Measurements from ENCODE around the gene LSR.
A peak's percentile ranks its signal among the peaks of the same experiment; 100 is the strongest.

The LSR gene

GRCh38 chr19:35248310-35249145, at the start of gene LSR:
LSR (plus strand) TSS chr19:35249002; CDS start chr19:35249023, 21 bp downstream.
- Mint-ChIP-seq H3K9me3 (peaks cover 9% of the 10 kb centered on the region), H3K4me1 (ENCODE audit: low read depth) (peaks cover 33% of the 10 kb centered on the region), H3K4me3 (peak within 1 kb of the TSS; percentile 86), H3K27ac (peak within 1 kb of the TSS; percentile 86), H3K27me3 (peaks cover 4% of the 10 kb centered on the region), H3K36me3 (ENCODE audit: low read depth) (peaks cover 11% of the 10 kb centered on the region)

GRCh38 chr19:35199481-35199880, 49.3 kb upstream of the LSR start:
- Mint-ChIP-seq H3K27me3 (no peaks in the 10 kb centered on the region), H3K27ac (no peak overlapping the region), H3K4me1 (ENCODE audit: low read depth) (peaks cover 44% of the 10 kb centered on the region), H3K9me3 (no peaks in the 10 kb centered on the region), H3K4me3 (no peak overlapping the region), H3K36me3 (ENCODE audit: low read depth) (no peaks in the 10 kb centered on the region)

GRCh38 chr19:35202722-35203688, 45.8 kb upstream of the LSR start:
- H3K4me1 Mint-ChIP-seq (ENCODE audit: low read depth) = peaks cover 73% of the 10 kb centered on the region
- peaks cover 2% of the 10 kb centered on the region for H3K36me3 Mint-ChIP-seq (ENCODE audit: low read depth)
- no peaks in the 10 kb centered on the region for H3K9me3 Mint-ChIP-seq
- no peaks in the 10 kb centered on the region for H3K27me3 Mint-ChIP-seq
- peak overlapping the region; percentile 98 for H3K27ac Mint-ChIP-seq
- peak overlapping the region; percentile 11 for H3K4me3 Mint-ChIP-seq

GRCh38 chr19:35204799-35205732, 43.7 kb upstream of the LSR start:
- H3K4me1 Mint-ChIP-seq (ENCODE audit: low read depth) = peaks cover 87% of the 10 kb centered on the region
- no peaks in the 10 kb centered on the region for H3K27me3 Mint-ChIP-seq
- H3K9me3 Mint-ChIP-seq = no peaks in the 10 kb centered on the region
- peaks cover 4% of the 10 kb centered on the region for H3K36me3 Mint-ChIP-seq (ENCODE audit: low read depth)
- peak overlapping the region; percentile 17 for H3K4me3 Mint-ChIP-seq
- H3K27ac Mint-ChIP-seq = peak overlapping the region; percentile 92

- no peaks in the 10 kb centered on the region for H3K9me3 Mint-ChIP-seq
- H3K27me3 Mint-ChIP-seq = no peaks in the 10 kb centered on the region
- H3K4me3 Mint-ChIP-seq = peak overlapping the region; percentile 64
- peaks cover 92% of the 10 kb centered on the region for H3K4me1 Mint-ChIP-seq (ENCODE audit: low read depth)
- peak overlapping the region; percentile 92 for H3K27ac Mint-ChIP-seq
- H3K36me3 Mint-ChIP-seq (ENCODE audit: low read depth) = peaks cover 4% of the 10 kb centered on the region
Observed at GRCh38 chr19:35205733-35206323, 43.0 kb upstream of the LSR start.

GRCh38 chr19:35206379-35206778, 42.4 kb upstream of the LSR start:
- peaks cover 4% of the 10 kb centered on the region for H3K36me3 Mint-ChIP-seq (ENCODE audit: low read depth)
- H3K4me3 Mint-ChIP-seq = peak overlapping the region; percentile 64
- peaks cover 90% of the 10 kb centered on the region for H3K4me1 Mint-ChIP-seq (ENCODE audit: low read depth)
- no peaks in the 10 kb centered on the region for H3K27me3 Mint-ChIP-seq
- H3K27ac Mint-ChIP-seq = peak overlapping the region; percentile 92
- H3K9me3 Mint-ChIP-seq = no peaks in the 10 kb centered on the region

- Mint-ChIP-seq H3K36me3 (ENCODE audit: low read depth) (peaks cover 4% of the 10 kb centered on the region), H3K4me1 (ENCODE audit: low read depth) (peaks cover 90% of the 10 kb centered on the region), H3K4me3 (peak overlapping the region; percentile 64), H3K27ac (peak overlapping the region; percentile 92), H3K9me3 (no peaks in the 10 kb centered on the region), H3K27me3 (no peaks in the 10 kb centered on the region)
Observed at GRCh38 chr19:35206855-35207254, 41.9 kb upstream of the LSR start.

- Mint-ChIP-seq H3K4me3 (peak overlapping the region; percentile 20), H3K9me3 (no peaks in the 10 kb centered on the region), H3K4me1 (ENCODE audit: low read depth) (peaks cover 90% of the 10 kb centered on the region), H3K27ac (peak overlapping the region; percentile 92), H3K27me3 (no peaks in the 10 kb centered on the region), H3K36me3 (ENCODE audit: low read depth) (peaks cover 4% of the 10 kb centered on the region)
Observed at GRCh38 chr19:35207391-35207871, 41.4 kb upstream of the LSR start.

GRCh38 chr19:35208121-35208520, 40.7 kb upstream of the LSR start:
- H3K36me3 Mint-ChIP-seq (ENCODE audit: low read depth) = peaks cover 4% of the 10 kb centered on the region
- peak overlapping the region; percentile 20 for H3K4me3 Mint-ChIP-seq
- H3K27ac Mint-ChIP-seq = peak overlapping the region; percentile 76

GRCh38 chr19:35209646-35210045, 39.2 kb upstream of the LSR start:
- H3K27ac Mint-ChIP-seq = peak overlapping the region; percentile 26
- H3K27me3 Mint-ChIP-seq = no peaks in the 10 kb centered on the region
- H3K36me3 Mint-ChIP-seq (ENCODE audit: low read depth) = peaks cover 4% of the 10 kb centered on the region
- H3K4me1 Mint-ChIP-seq (ENCODE audit: low read depth) = peaks cover 90% of the 10 kb centered on the region
- H3K9me3 Mint-ChIP-seq = no peaks in the 10 kb centered on the region
- no peak overlapping the region for H3K4me3 Mint-ChIP-seq

More at GRCh38 chr19:35208121-35208520, 40.7 kb upstream of the LSR start:
- H3K4me1 Mint-ChIP-seq (ENCODE audit: low read depth) = peaks cover 90% of the 10 kb centered on the region
- H3K27me3 Mint-ChIP-seq = no peaks in the 10 kb centered on the region
- H3K9me3 Mint-ChIP-seq = no peaks in the 10 kb centered on the region

- H3K4me3 Mint-ChIP-seq = peak overlapping the region; percentile 68
- peaks cover 4% of the 10 kb centered on the region for H3K36me3 Mint-ChIP-seq (ENCODE audit: low read depth)
- H3K27me3 Mint-ChIP-seq = no peaks in the 10 kb centered on the region
- H3K4me1 Mint-ChIP-seq (ENCODE audit: low read depth) = peaks cover 90% of the 10 kb centered on the region
- no peaks in the 10 kb centered on the region for H3K9me3 Mint-ChIP-seq
- H3K27ac Mint-ChIP-seq = peak overlapping the region; percentile 99
Observed at GRCh38 chr19:35211545-35212230, 37.1 kb upstream of the LSR start.

- H3K27ac Mint-ChIP-seq = peak overlapping the region; percentile 99
- peak overlapping the region; percentile 68 for H3K4me3 Mint-ChIP-seq
- no peaks in the 10 kb centered on the region for H3K27me3 Mint-ChIP-seq
- peaks cover 4% of the 10 kb centered on the region for H3K36me3 Mint-ChIP-seq (ENCODE audit: low read depth)
- H3K9me3 Mint-ChIP-seq = no peaks in the 10 kb centered on the region
- peaks cover 88% of the 10 kb centered on the region for H3K4me1 Mint-ChIP-seq (ENCODE audit: low read depth)
Observed at GRCh38 chr19:35212241-35212640, 36.6 kb upstream of the LSR start.

All from stimulated activated naive CD8-positive, alpha-beta T cell treated with anti-CD3 and anti-CD28 coated beads, Interleukin-15, Interleukin-2, amounts not matched to agents 100 ng/mL and 50 ng/mL, for 24 hours (primary cell).